ENCODE measurements around the gene NFAM1. TPM values are rescaled to one million over a fixed set of nuclear protein-coding genes. Genes with fewer than 3 reads are reported as not detected.

The NFAM1 gene
- total and polyA plus RNA-seq, 2 experiments from 2014 or later: not detected

GRCh38 chr22:42387631-42388030 lies 44.6 kb downstream of the NFAM1 start:
- Histone ChIP-seq H2AFZ (no peak overlapping the region), H3K9me3 (ENCODE audit: low read depth) (no peaks in the 10 kb centered on the region), H3K9me2 (ENCODE audit: insufficient read depth) (no peaks in the 10 kb centered on the region), H3K27me3 (replicated peaks; ENCODE audit: insufficient read depth) (no peaks in the 10 kb centered on the region), H3F3A (ENCODE audit: insufficient read depth) (no peaks in the 10 kb centered on the region), H4K20me1 (ENCODE audit: insufficient read depth) (no peaks in the 10 kb centered on the region), H3K9ac (no peak overlapping the region), H3K4me2 (ENCODE audit: unreplicated experiment) (no peak overlapping the region), H3K79me2 (ENCODE audit: insufficient read depth) (no peaks in the 10 kb centered on the region), H3K4me1 (ENCODE audit: insufficient read depth) (no peaks in the 10 kb centered on the region), H3K36me3 (ENCODE audit: low read depth) (no peaks in the 10 kb centered on the region), H3K4me3 (no peak overlapping the region), H3K27ac (no peak overlapping the region)
- TF ChIP-seq EZH2phosphoT487 (IDR thresholded peaks at IDR 0.05; ENCODE audit: insufficient read depth, low read depth) (no peak), EZH2 (IDR thresholded peaks at IDR 0.05; ENCODE audit: insufficient read depth, poor library complexity, severe bottlenecking) (no peak)
- WGBS, 2 experiments (ENCODE audit: low coverage in 1 of 2, low lambda C conversion rate in 2 of 2, missing lambda C conversion rate in 2 of 2): 53 to 59% methylated on average over 5 to 6 of the region's 6 CpGs
- DNase-seq: no peak
- in situ Hi-C loops (cut with MboI): no loop called here

GRCh38 chr22:42385696-42386095 lies 46.5 kb downstream of the NFAM1 start:
- DNase-seq: no peak
- no peaks in the 10 kb centered on the region for H3K79me2 ChIP-seq (ENCODE audit: insufficient read depth)
- no peaks in the 10 kb centered on the region for H4K20me1 ChIP-seq (ENCODE audit: insufficient read depth)
- 44 to 49% methylated on average over 8 of the region's 8 CpGs for WGBS, 2 experiments (ENCODE audit: low coverage in 1 of 2, low lambda C conversion rate in 2 of 2, missing lambda C conversion rate in 2 of 2)
- in situ Hi-C loops (cut with MboI): no loop called here
- no peak overlapping the region for H3K4me2 ChIP-seq (ENCODE audit: unreplicated experiment)
- H3K9ac ChIP-seq: no peak overlapping the region
- no peaks in the 10 kb centered on the region for H3K36me3 ChIP-seq (ENCODE audit: low read depth)
- H3K9me3 ChIP-seq (ENCODE audit: low read depth): no peaks in the 10 kb centered on the region
- no peak overlapping the region for H3K27ac ChIP-seq
- 0 out of 2 replicates have a peak, but pooled peaks cover 5% of the 10 kb centered on the region for H3K27me3 ChIP-seq (replicated peaks; ENCODE audit: insufficient read depth)
- no peaks in the 10 kb centered on the region for H3K9me2 ChIP-seq (ENCODE audit: insufficient read depth)
- H3K4me3 ChIP-seq: no peak overlapping the region
- H2AFZ ChIP-seq: no peak overlapping the region
- no peaks in the 10 kb centered on the region for H3K4me1 ChIP-seq (ENCODE audit: insufficient read depth)
- no peaks in the 10 kb centered on the region for H3F3A ChIP-seq (ENCODE audit: insufficient read depth)
- TF ChIP-seq EZH2 (IDR thresholded peaks at IDR 0.05; ENCODE audit: insufficient read depth, poor library complexity, severe bottlenecking) (no peak), EZH2phosphoT487 (IDR thresholded peaks at IDR 0.05; ENCODE audit: insufficient read depth, low read depth) (no peak)

- Histone ChIP-seq H2AFZ (no peak overlapping the region), H4K20me1 (ENCODE audit: insufficient read depth) (no peaks in the 10 kb centered on the region), H3K9ac (no peak overlapping the region), H3K9me3 (ENCODE audit: low read depth) (no peaks in the 10 kb centered on the region), H3K9me2 (ENCODE audit: insufficient read depth) (no peaks in the 10 kb centered on the region), H3K27me3 (replicated peaks; ENCODE audit: insufficient read depth) (0 out of 2 replicates have a peak, but pooled peaks cover 5% of the 10 kb centered on the region), H3K27ac (no peak overlapping the region), H3K4me2 (ENCODE audit: unreplicated experiment) (no peak overlapping the region), H3K36me3 (ENCODE audit: low read depth) (no peaks in the 10 kb centered on the region), H3K4me1 (ENCODE audit: insufficient read depth) (no peaks in the 10 kb centered on the region), H3K4me3 (no peak overlapping the region), H3F3A (ENCODE audit: insufficient read depth) (no peaks in the 10 kb centered on the region), H3K79me2 (ENCODE audit: insufficient read depth) (no peaks in the 10 kb centered on the region)
- in situ Hi-C loops (cut with MboI): no loop called here
- no peak for TF ChIP-seq EZH2phosphoT487 (IDR thresholded peaks at IDR 0.05; ENCODE audit: insufficient read depth, low read depth)
- no peak for TF ChIP-seq EZH2 (IDR thresholded peaks at IDR 0.05; ENCODE audit: insufficient read depth, poor library complexity, severe bottlenecking)
- 49 to 56% methylated on average over 5 of the region's 5 CpGs for WGBS, 2 experiments (ENCODE audit: low coverage in 1 of 2, low lambda C conversion rate in 2 of 2, missing lambda C conversion rate in 2 of 2)
- DNase-seq: no peak
Measured at GRCh38 chr22:42384506-42384905, 47.7 kb downstream of the NFAM1 start.

GRCh38 chr22:42383851-42384417 lies 48.3 kb downstream of the NFAM1 start:
- Histone ChIP-seq H3K9me2 (ENCODE audit: insufficient read depth) (no peaks in the 10 kb centered on the region), H3K27ac (no peak overlapping the region), H3K4me2 (ENCODE audit: unreplicated experiment) (no peak overlapping the region), H3K4me1 (ENCODE audit: insufficient read depth) (no peaks in the 10 kb centered on the region), H3K36me3 (ENCODE audit: low read depth) (no peaks in the 10 kb centered on the region), H3K4me3 (no peak overlapping the region), H3K79me2 (ENCODE audit: insufficient read depth) (no peaks in the 10 kb centered on the region), H2AFZ (no peak overlapping the region), H3F3A (ENCODE audit: insufficient read depth) (no peaks in the 10 kb centered on the region), H3K27me3 (replicated peaks; ENCODE audit: insufficient read depth) (0 out of 2 replicates have a peak, but pooled peaks cover 5% of the 10 kb centered on the region), H3K9me3 (ENCODE audit: low read depth) (no peaks in the 10 kb centered on the region), H4K20me1 (ENCODE audit: insufficient read depth) (no peaks in the 10 kb centered on the region), H3K9ac (no peak overlapping the region)
- no peak for DNase-seq
- TF ChIP-seq EZH2phosphoT487 (IDR thresholded peaks at IDR 0.05; ENCODE audit: insufficient read depth, low read depth) (no peak), EZH2 (IDR thresholded peaks at IDR 0.05; ENCODE audit: insufficient read depth, poor library complexity, severe bottlenecking) (no peak)
- WGBS, 2 experiments (ENCODE audit: low coverage in 1 of 2, low lambda C conversion rate in 2 of 2, missing lambda C conversion rate in 2 of 2): 71 to 81% methylated on average over 7 of the region's 7 CpGs
- in situ Hi-C loops (cut with MboI): no loop called here
